Measurements from ENCODE around the gene FCSK. TPM values are rescaled to one million over a fixed set of nuclear protein-coding genes. Genes with fewer than 3 reads are reported as not detected.

FCSK gene
- total and polyA plus RNA-seq, 2 of the 8 experiments (the other 6 are each of a cell fraction or from before 2014, with no cell fraction given), result 4.6 to 5.1 TPM

GRCh38 chr16:70441406-70441990, 12.9 kb upstream of the FCSK start (continued):
- TF ChIP-seq CHD7 (IDR thresholded peaks at IDR 0.05; ENCODE audit: insufficient replicate concordance, low read length), result no peak
- no peak for TF ChIP-seq SIN3A (conservative IDR thresholded peaks at IDR 0.05 in 1 of 2, IDR thresholded peaks at IDR 0.05 in 1 of 2; ENCODE audit: low read depth in 1 of 2, low read length in 2 of 2)
- TF ChIP-seq FOSL1 (IDR thresholded peaks at IDR 0.05; ENCODE audit: insufficient read depth, low read depth, low read length), result no peak
- TF ChIP-seq NRF1 (IDR thresholded peaks at IDR 0.05; ENCODE audit: low read depth, low read length), result no peak
- TF ChIP-seq RBBP5 (IDR thresholded peaks at IDR 0.05; ENCODE audit: borderline replicate concordance, low read depth, low read length), result no peak
- no peak for TF ChIP-seq SP2 (IDR thresholded peaks at IDR 0.05; ENCODE audit: low read length)
